ENCODE measurements around the gene ASB7.

Gene ASB7

DNA sequence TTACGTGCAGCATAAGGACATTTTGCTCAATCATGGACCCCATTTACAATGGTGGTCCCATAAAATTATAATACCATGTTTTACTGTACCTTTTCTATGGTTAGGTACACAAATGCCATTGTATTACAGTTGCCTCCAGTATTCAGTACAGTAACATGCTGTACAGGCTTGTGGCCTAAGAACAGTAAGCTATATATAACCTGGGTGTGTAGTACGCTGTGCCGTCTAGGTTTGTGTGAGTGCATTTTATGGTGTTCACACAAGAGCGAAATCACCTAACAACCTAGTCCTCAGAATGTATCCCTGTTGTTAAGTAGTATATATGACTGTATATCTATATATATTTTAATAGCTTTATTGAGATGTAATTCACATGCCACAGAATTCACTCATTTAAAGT is 12.5 kb downstream of the ASB7 start:
- no peak for TF ChIP-seq TAF1 (IDR thresholded peaks at IDR 0.05; ENCODE audit: borderline replicate concordance, insufficient read depth, low read length)
- no peak for TF ChIP-seq SIN3A (IDR thresholded peaks at IDR 0.05; ENCODE audit: borderline replicate concordance, insufficient read depth, low read length)
- TF ChIP-seq POLR2AphosphoS5 (IDR thresholded peaks at IDR 0.05; ENCODE audit: low read depth, low read length) = no peak
- TF ChIP-seq, protein P1, sequence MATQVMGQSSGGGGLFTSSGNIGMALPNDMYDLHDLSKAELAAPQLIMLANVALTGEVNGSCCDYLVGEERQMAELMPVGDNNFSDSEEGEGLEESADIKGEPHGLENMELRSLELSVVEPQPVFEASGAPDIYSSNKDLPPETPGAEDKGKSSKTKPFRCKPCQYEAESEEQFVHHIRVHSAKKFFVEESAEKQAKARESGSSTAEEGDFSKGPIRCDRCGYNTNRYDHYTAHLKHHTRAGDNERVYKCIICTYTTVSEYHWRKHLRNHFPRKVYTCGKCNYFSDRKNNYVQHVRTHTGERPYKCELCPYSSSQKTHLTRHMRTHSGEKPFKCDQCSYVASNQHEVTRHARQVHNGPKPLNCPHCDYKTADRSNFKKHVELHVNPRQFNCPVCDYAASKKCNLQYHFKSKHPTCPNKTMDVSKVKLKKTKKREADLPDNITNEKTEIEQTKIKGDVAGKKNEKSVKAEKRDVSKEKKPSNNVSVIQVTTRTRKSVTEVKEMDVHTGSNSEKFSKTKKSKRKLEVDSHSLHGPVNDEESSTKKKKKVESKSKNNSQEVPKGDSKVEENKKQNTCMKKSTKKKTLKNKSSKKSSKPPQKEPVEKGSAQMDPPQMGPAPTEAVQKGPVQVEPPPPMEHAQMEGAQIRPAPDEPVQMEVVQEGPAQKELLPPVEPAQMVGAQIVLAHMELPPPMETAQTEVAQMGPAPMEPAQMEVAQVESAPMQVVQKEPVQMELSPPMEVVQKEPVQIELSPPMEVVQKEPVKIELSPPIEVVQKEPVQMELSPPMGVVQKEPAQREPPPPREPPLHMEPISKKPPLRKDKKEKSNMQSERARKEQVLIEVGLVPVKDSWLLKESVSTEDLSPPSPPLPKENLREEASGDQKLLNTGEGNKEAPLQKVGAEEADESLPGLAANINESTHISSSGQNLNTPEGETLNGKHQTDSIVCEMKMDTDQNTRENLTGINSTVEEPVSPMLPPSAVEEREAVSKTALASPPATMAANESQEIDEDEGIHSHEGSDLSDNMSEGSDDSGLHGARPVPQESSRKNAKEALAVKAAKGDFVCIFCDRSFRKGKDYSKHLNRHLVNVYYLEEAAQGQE (IDR thresholded peaks at IDR 0.05; ENCODE audit: insufficient read depth in 1 of 2, low read depth in 2 of 2, low read length in 2 of 2) = no peak

DNA sequence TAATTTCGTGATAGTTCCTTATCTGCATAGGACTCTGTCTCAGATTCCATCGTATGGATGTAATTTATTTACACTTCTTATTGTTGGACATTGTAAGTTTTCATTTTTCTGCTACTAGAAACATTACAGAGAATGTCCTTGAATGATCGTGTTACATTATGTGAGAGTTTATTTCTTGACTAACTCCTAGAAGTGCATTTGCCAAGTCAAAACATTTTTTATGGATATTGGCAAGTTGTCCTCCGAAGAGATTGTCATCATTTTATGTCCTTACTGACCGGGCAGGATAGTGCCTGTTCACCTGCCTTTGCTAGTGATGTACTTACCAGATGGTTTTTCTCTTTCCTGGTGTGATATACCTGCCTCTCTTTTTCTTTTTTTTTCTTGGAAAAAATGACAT is 13.4 kb downstream of the ASB7 start:
- TF ChIP-seq SIN3A (IDR thresholded peaks at IDR 0.05; ENCODE audit: borderline replicate concordance, insufficient read depth, low read length) = no peak
- TF ChIP-seq POLR2AphosphoS5 (IDR thresholded peaks at IDR 0.05; ENCODE audit: low read depth, low read length) = no peak
- no peak for TF ChIP-seq TAF1 (IDR thresholded peaks at IDR 0.05; ENCODE audit: borderline replicate concordance, insufficient read depth, low read length)
- TF ChIP-seq, protein P1 (IDR thresholded peaks at IDR 0.05; ENCODE audit: insufficient read depth in 1 of 2, low read depth in 2 of 2, low read length in 2 of 2) = no peak
- no peak for TF ChIP-seq FOXP2 (optimal IDR thresholded peaks at IDR 0.05; ENCODE audit: borderline replicate concordance, extremely low read depth, extremely low read length, insufficient read depth)

DNA sequence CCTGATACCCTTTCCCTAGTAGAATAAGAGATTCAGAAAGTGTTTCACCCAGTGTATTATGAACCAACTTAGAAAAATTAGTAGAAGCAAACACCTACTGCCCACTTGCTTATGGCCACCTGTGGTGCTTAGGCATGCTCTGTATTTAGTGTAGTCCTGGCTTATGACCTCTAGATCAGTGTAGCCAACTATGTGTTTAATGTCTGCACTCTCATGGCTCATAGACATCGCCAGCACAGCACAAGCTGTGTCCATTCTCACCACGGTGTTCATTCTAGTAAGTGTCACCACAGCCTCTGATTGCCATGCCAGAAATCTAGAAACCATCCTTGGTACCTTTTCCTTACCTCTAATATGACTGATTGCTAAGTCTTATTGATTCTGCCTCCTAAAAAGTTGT is 14.3 kb downstream of the ASB7 start:
- TF ChIP-seq TAF1 (IDR thresholded peaks at IDR 0.05; ENCODE audit: borderline replicate concordance, insufficient read depth, low read length) (no peak), POLR2AphosphoS5 (IDR thresholded peaks at IDR 0.05; ENCODE audit: low read depth, low read length) (no peak), FOXP2 (optimal IDR thresholded peaks at IDR 0.05; ENCODE audit: borderline replicate concordance, extremely low read depth, extremely low read length, insufficient read depth) (no peak), SIN3A (IDR thresholded peaks at IDR 0.05; ENCODE audit: borderline replicate concordance, insufficient read depth, low read length) (no peak)
- TF ChIP-seq, protein P1 (IDR thresholded peaks at IDR 0.05; ENCODE audit: insufficient read depth in 1 of 2, low read depth in 2 of 2, low read length in 2 of 2) = no peak

DNA sequence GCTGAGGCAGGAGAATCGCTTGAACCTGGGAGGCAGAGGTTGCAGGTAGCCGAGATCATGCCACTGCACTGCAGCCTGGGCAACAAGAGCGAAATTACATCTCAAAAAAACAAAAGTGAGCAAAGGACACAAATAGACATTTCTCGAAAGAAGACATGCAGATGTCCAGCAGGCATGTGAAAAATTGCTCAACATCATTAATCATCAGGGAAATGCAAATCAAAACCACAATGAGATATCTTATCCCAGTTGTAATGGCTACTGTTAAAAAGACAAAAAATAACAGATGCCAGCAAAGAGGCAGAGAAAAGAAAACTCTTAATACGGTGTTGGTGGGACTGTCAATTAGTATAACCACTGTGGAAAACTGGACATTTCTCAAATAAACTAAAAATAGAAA is 20.9 kb downstream of the ASB7 start:
- no peak for TF ChIP-seq TAF1 (IDR thresholded peaks at IDR 0.05; ENCODE audit: borderline replicate concordance, insufficient read depth, low read length)
- TF ChIP-seq, protein P1 (IDR thresholded peaks at IDR 0.05; ENCODE audit: insufficient read depth in 1 of 2, low read depth in 2 of 2, low read length in 2 of 2) = no peak
- TF ChIP-seq FOXP2 (optimal IDR thresholded peaks at IDR 0.05; ENCODE audit: borderline replicate concordance, extremely low read depth, extremely low read length, insufficient read depth) = no peak
- no peak for TF ChIP-seq SIN3A (IDR thresholded peaks at IDR 0.05; ENCODE audit: borderline replicate concordance, insufficient read depth, low read length)
- no peak for TF ChIP-seq POLR2AphosphoS5 (IDR thresholded peaks at IDR 0.05; ENCODE audit: low read depth, low read length)

DNA sequence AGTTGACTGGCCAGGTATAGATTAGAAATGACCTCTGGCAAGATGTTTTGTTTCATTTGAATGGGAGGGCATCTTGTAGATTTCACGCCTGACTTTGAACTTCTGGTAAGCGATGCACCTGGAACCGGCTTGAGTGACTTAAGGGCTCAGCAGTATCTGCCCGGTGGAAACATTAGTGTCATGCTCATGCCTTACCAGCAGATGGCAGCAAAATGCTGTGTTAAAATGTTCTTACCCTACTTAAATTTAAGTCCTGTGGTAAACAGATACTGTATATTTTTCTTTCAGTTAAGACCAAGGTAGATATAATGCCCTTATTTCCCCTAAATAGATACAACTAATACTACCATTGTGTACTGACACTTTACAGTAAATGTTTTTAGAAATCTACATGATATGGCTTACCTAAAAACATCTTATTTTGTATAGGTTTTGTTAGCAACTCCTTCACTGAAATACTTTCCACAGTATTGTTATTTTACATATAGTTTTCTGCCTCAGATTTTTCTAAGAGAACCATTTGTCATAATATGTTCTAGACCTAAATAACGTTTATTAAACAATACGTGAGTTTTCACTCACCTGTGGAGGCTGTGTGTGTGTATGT is 25.5 kb downstream of the ASB7 start:
- TF ChIP-seq, protein P1 (IDR thresholded peaks at IDR 0.05; ENCODE audit: insufficient read depth in 1 of 2, low read depth in 2 of 2, low read length in 2 of 2) = no peak
- TF ChIP-seq SIN3A (IDR thresholded peaks at IDR 0.05; ENCODE audit: borderline replicate concordance, insufficient read depth, low read length) (no peak), FOXP2 (optimal IDR thresholded peaks at IDR 0.05; ENCODE audit: borderline replicate concordance, extremely low read depth, extremely low read length, insufficient read depth) (no peak), TAF1 (IDR thresholded peaks at IDR 0.05; ENCODE audit: borderline replicate concordance, insufficient read depth, low read length) (no peak), POLR2AphosphoS5 (IDR thresholded peaks at IDR 0.05; ENCODE audit: low read depth, low read length) (no peak)
